ENCODE data around the gene SAP30BP. TPM values are rescaled to one million over a fixed set of nuclear protein-coding genes. Genes with fewer than 3 reads are reported as not detected.

SAP30BP gene
- total and polyA plus RNA-seq, 8 donors = 22.4 to 106 (median 37.7) TPM

DNA sequence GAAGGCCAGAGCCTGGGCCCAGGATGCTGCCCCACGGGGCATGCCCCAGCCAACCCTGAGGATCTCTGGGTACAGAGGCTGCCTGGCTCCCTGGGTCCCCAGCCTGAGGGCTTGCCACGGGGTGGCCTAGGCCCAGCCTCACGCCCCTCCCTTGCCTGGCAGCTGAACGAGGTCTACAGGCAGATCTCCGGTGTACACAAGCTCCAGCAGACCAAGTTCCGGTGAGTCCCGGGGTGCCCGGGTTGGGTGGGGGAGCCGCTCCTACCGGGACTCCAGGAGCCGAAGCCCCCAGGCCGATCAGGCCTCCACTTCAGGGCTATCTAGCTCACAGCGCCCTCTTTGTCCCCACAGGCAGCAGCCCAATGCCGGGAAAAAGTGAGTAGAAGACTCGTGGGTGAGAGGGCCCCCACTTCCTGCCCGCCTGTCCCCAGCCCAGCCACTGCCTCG is 73.5 kb downstream of the SAP30BP start:
- no peak for FAIRE-seq
- intact Hi-C loops (cut with DNase I) = loop anchor here in 1 of 3 donors (10.0 kb wide), 1 partner anchor 66 kb away; no protein-coding TSS in a partner anchor
- Histone ChIP-seq H3K27ac (no peak overlapping the region), H3K36me3 (no peaks in the 10 kb centered on the region), H3K4me1 (no peaks in the 10 kb centered on the region), H3K9me3 (no peaks in the 10 kb centered on the region), H3K4me3 (no peak overlapping the region), H3K27me3 (no peaks in the 10 kb centered on the region)
- ATAC-seq = no peak
- WGBS, 2 donors = 85 to 87% methylated on average over 17 of the region's 17 CpGs
- DNase-seq = peak in 1 of 6 donors; percentile 65
- TF ChIP-seq, protein P1, sequence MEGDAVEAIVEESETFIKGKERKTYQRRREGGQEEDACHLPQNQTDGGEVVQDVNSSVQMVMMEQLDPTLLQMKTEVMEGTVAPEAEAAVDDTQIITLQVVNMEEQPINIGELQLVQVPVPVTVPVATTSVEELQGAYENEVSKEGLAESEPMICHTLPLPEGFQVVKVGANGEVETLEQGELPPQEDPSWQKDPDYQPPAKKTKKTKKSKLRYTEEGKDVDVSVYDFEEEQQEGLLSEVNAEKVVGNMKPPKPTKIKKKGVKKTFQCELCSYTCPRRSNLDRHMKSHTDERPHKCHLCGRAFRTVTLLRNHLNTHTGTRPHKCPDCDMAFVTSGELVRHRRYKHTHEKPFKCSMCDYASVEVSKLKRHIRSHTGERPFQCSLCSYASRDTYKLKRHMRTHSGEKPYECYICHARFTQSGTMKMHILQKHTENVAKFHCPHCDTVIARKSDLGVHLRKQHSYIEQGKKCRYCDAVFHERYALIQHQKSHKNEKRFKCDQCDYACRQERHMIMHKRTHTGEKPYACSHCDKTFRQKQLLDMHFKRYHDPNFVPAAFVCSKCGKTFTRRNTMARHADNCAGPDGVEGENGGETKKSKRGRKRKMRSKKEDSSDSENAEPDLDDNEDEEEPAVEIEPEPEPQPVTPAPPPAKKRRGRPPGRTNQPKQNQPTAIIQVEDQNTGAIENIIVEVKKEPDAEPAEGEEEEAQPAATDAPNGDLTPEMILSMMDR (IDR thresholded peaks at IDR 0.05) = no peak

DNA sequence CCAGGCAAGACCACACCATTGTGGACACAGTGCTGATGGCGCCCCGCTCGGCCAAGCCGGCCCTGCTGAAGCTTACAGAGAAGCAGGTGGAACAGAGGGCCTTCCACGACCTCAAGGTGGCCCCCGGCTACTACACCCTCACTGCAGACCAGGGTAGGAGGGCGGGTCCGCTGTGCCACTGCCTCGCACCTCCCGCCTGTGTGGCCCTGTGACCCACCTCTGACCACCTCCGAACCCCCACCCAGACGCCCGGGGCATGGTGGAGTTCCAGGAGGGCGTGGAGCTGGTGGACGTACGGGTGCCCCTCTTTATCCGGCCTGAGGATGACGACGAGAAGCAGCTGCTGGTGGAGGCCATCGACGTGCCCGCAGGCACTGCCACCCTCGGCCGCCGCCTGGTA is 75.2 kb downstream of the SAP30BP start:
- TF ChIP-seq, protein P1 (IDR thresholded peaks at IDR 0.05) = no peak
- ATAC-seq (no peak), FAIRE-seq (no peak), DNase-seq (peak in 1 of 6 donors; percentile 59)
- H3K27me3 ChIP-seq = no peaks in the 10 kb centered on the region
- no peaks in the 10 kb centered on the region for H3K4me1 ChIP-seq
- no peaks in the 10 kb centered on the region for H3K9me3 ChIP-seq
- intact Hi-C loops (cut with DNase I) = loop anchor here in 1 of 3 donors (10.0 kb wide), 1 partner anchor 68 kb away; no protein-coding TSS in a partner anchor
- H3K4me3 ChIP-seq = no peak overlapping the region
- WGBS, 2 donors = 87 to 93% methylated on average over 22 to 25 of the region's 25 CpGs
- no peak overlapping the region for H3K27ac ChIP-seq
- no peaks in the 10 kb centered on the region for H3K36me3 ChIP-seq

DNA sequence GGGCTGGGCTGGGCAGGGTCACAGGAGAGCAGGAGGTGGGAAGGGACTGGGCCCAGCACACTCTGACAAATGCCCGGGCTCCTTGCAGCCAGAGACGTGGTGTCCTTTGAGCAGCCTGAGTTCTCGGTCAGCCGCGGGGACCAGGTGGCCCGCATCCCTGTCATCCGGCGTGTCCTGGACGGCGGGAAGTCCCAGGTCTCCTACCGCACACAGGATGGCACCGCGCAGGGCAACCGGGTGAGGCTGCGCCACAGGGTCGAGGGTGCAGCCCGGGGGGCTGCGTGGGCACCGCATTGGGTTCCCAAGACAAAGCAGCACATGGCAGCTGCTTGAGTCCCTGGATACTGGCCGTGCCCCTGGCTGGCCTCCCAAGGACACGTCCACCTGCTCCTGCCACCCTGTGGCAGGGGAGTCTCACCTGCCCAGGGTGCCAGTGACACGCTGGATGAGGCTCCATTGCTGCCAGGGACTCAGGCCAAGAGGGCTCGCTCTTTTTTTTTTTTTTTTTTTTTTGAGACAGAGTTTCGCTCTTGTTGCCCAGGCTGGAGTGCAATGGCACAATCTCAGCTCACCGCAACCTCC is 76.6 kb downstream of the SAP30BP start:
- Histone ChIP-seq H3K4me1 (no peaks in the 10 kb centered on the region), H3K36me3 (no peaks in the 10 kb centered on the region), H3K9me3 (no peaks in the 10 kb centered on the region), H3K27me3 (no peaks in the 10 kb centered on the region), H3K27ac (no peak overlapping the region), H3K4me3 (no peak overlapping the region)
- DNase-seq (peak in 2 of 6 donors; percentile 47 to 70), FAIRE-seq (no peak), ATAC-seq (peak in 2 of 4 donors; percentile 57 to 73)
- TF ChIP-seq, protein P1 (IDR thresholded peaks at IDR 0.05) = no peak
- WGBS, 2 donors = 77 to 80% methylated on average over 24 to 25 of the region's 25 CpGs
- intact Hi-C loops (cut with DNase I) = loop anchor here in 1 of 3 donors (10.0 kb wide), 1 partner anchor 69 kb away; no protein-coding TSS in a partner anchor

DNA sequence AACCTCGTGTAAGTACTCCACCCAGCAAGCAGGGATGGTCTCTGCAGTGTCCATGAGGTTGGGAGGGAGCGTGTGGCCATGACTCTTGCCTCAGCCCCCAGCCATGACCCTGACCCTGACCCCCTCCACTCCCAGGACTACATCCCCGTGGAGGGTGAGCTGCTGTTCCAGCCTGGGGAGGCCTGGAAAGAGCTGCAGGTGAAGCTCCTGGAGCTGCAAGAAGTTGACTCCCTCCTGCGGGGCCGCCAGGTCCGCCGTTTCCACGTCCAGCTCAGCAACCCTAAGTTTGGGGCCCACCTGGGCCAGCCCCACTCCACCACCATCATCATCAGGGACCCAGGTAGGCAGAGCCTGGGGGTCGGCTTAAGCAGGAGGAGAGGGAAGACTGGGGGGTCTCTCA is 81.6 kb downstream of the SAP30BP start:
- Histone ChIP-seq H3K27me3 (no peaks in the 10 kb centered on the region), H3K4me1 (no peaks in the 10 kb centered on the region), H3K4me3 (no peak overlapping the region), H3K36me3 (no peaks in the 10 kb centered on the region), H3K9me3 (no peaks in the 10 kb centered on the region), H3K27ac (no peak overlapping the region)
- intact Hi-C loops (cut with DNase I) = loop anchor here in 2 of 3 donors (2.0 to 10.0 kb wide), 4 partner anchors 74 to 321 kb away; partner anchors contain the start of gene SMIM5 (in 1 of the 2)
- DNase-seq = peak in 2 of 6 donors; percentile 27 to 54
- no peak for ATAC-seq
- no peak for FAIRE-seq
- TF ChIP-seq, protein P1 (IDR thresholded peaks at IDR 0.05) = no peak
- 72 to 78% methylated on average over 9 of the region's 9 CpGs for WGBS, 2 donors
